GM12875 (cell line): ENCODE data around the gene ATAD1.
"Not testable (repeated sequence)": the region's sequence is repeated elsewhere in the genome, so short reads cannot be mapped to it uniquely, and the experiment has no call there.

Experiments
- H3K4me3 ChIP-seq: one replicate; pipeline ENCODE4 v1.5.1; 2011; ENCODE audit warnings: low read depth, low read length, control low read depth
- CTCF ChIP-seq: IDR thresholded peaks from 2 replicates; pipeline ENCODE4 v1.5.1; 2011; ENCODE audit warnings: low read depth, mild to moderate bottlenecking, control low read depth, inconsistent platforms, low read length, moderate library complexity, borderline replicate concordance; ENCODE audit not compliant: insufficient read depth

Gene ATAD1

GRCh38 chr10:87816163-87816897 lies 1.7 kb downstream of the ATAD1 start:
- TF ChIP-seq CTCF = no peak

GRCh38 chr10:87804939-87805569 lies 13.0 kb downstream of the ATAD1 start:
- no peak for TF ChIP-seq CTCF
- H3K4me3 ChIP-seq = no peak overlapping the region

More at GRCh38 chr10:87816163-87816897, 1.7 kb downstream of the ATAD1 start:
- H3K4me3 ChIP-seq = no peak overlapping the region

GRCh38 chr10:87803831-87804230 lies 14.2 kb downstream of the ATAD1 start:
- no peak overlapping the region for H3K4me3 ChIP-seq
- TF ChIP-seq CTCF = no peak

GRCh38 chr10:87803328-87803727 lies 14.7 kb downstream of the ATAD1 start:
- H3K4me3 ChIP-seq = no peak overlapping the region
- no peak for TF ChIP-seq CTCF

GRCh38 chr10:87801813-87802435 lies 16.1 kb downstream of the ATAD1 start:
- H3K4me3 ChIP-seq = not testable (repeated sequence)

- no peak overlapping the region for H3K4me3 ChIP-seq
- TF ChIP-seq CTCF = no peak
These were observed 18.2 kb downstream of the ATAD1 start for GRCh38 chr10:87799860-87800259.

GRCh38 chr10:87798082-87798481 lies 19.9 kb downstream of the ATAD1 start:
- H3K4me3 ChIP-seq = no peak overlapping the region
- TF ChIP-seq CTCF = no peak
